HAP-1 (cell line): Measurements from ENCODE around the gene NTM.
"Not testable (repeated sequence)": the region's sequence is repeated elsewhere in the genome, so short reads cannot be mapped to it uniquely, and the experiment has no call there.

Experiments
- DNase-seq, 2 experiments: peaks; one replicate each; pipeline ENCODE4 v3.0.0-alpha.2; 2016 to 2020; ENCODE audit warnings: low spot score in 2 of 2
- H3K27me3 ChIP-seq: fragments of 250-450 bp; sonication (Bioruptor Pico); 2 replicates; pipeline ENCODE4 v1.5.1; 2020; ENCODE audit warnings: low read depth, mild to moderate bottlenecking, moderate library complexity
- H3K36me3 ChIP-seq: fragments of 250-450 bp; sonication (Bioruptor Pico); replicated peaks from 2 replicates; pipeline ENCODE4 v1.5.1; 2020; ENCODE audit warnings: mild to moderate bottlenecking
- H3K4me1 ChIP-seq: fragments of 250-450 bp; sonication (Bioruptor Pico); 2 replicates; pipeline ENCODE4 v1.5.1; 2020; ENCODE audit warnings: mild to moderate bottlenecking
- H3K4me3 ChIP-seq: fragments of 250-450 bp; sonication (Bioruptor Pico); 2 replicates; pipeline ENCODE4 v1.5.1; 2020; ENCODE audit warnings: mild to moderate bottlenecking, moderate library complexity
- H3K9me3 ChIP-seq: fragments of 250-450 bp; sonication (Bioruptor Pico); 2 replicates; pipeline ENCODE4 v1.5.1; 2020; ENCODE audit warnings: mild to moderate bottlenecking, moderate library complexity
- in situ Hi-C: fragments of 300-500 bp; cut with MboI; formaldehyde crosslinking; loops from 3 replicates; pipeline ENCODE4 v1.14.3; 2020; ENCODE audit warnings: low sequenced_read_pairs, inconsistent platforms, mixed read lengths

The NTM gene

GRCh38 chr11:132318421-132319157 lies 948.2 kb downstream of the NTM start:
- no peaks in the 10 kb centered on the region for H3K9me3 ChIP-seq
- DNase-seq = no peak
- in situ Hi-C loops = no loop called here

GRCh38 chr11:132319419-132319818 lies 949.0 kb downstream of the NTM start:
- in situ Hi-C loops, H3K9me3 ChIP-seq, H3K4me3 ChIP-seq, H3K4me1 ChIP-seq, H3K27me3 ChIP-seq, DNase-seq, H3K36me3 ChIP-seq: not testable (repeated sequence)

More at GRCh38 chr11:132318421-132319157, 948.2 kb downstream of the NTM start:
- Histone ChIP-seq H3K27me3 (no peaks in the 10 kb centered on the region), H3K4me3 (no peak overlapping the region), H3K36me3 (no peaks in the 10 kb centered on the region), H3K4me1 (no peaks in the 10 kb centered on the region)

- in situ Hi-C loops = no loop called here
- no peaks in the 10 kb centered on the region for H3K36me3 ChIP-seq
- no peaks in the 10 kb centered on the region for H3K4me1 ChIP-seq
- no peak for DNase-seq
- no peaks in the 10 kb centered on the region for H3K27me3 ChIP-seq
- no peaks in the 10 kb centered on the region; the same call in 1 of the 2 replicates for H3K9me3 ChIP-seq
- no peak overlapping the region for H3K4me3 ChIP-seq
Measured at GRCh38 chr11:132330515-132330914, 960.1 kb downstream of the NTM start.

GRCh38 chr11:132332521-132332920 lies 962.1 kb downstream of the NTM start:
- H3K27me3 ChIP-seq = no peaks in the 10 kb centered on the region
- no peak for DNase-seq
- H3K4me3 ChIP-seq = no peak overlapping the region
- H3K4me1 ChIP-seq = no peaks in the 10 kb centered on the region
- in situ Hi-C loops = no loop called here
- H3K9me3 ChIP-seq = no peaks in the 10 kb centered on the region
- H3K36me3 ChIP-seq = no peaks in the 10 kb centered on the region

GRCh38 chr11:132334769-132335280 lies 964.4 kb downstream of the NTM start:
- H3K9me3 ChIP-seq = no peaks in the 10 kb centered on the region
- H3K36me3 ChIP-seq = no peaks in the 10 kb centered on the region
- H3K4me1 ChIP-seq = no peaks in the 10 kb centered on the region
- in situ Hi-C loops = no loop called here
- no peak for DNase-seq
- no peaks in the 10 kb centered on the region for H3K27me3 ChIP-seq
- H3K4me3 ChIP-seq = no peak overlapping the region

GRCh38 chr11:132335311-132335710 lies 964.9 kb downstream of the NTM start:
- Histone ChIP-seq H3K4me3 (no peak overlapping the region), H3K4me1 (no peaks in the 10 kb centered on the region)
- in situ Hi-C loops = no loop called here

GRCh38 chr11:132336781-132337535 lies 966.5 kb downstream of the NTM start:
- H3K4me3 ChIP-seq = no peak overlapping the region
- no peaks in the 10 kb centered on the region for H3K27me3 ChIP-seq
- H3K36me3 ChIP-seq = no peaks in the 10 kb centered on the region
- no peaks in the 10 kb centered on the region for H3K9me3 ChIP-seq
- in situ Hi-C loops = no loop called here
- no peaks in the 10 kb centered on the region for H3K4me1 ChIP-seq
- no peak for DNase-seq

More at GRCh38 chr11:132335311-132335710, 964.9 kb downstream of the NTM start:
- H3K27me3 ChIP-seq = no peaks in the 10 kb centered on the region
- H3K36me3 ChIP-seq = no peaks in the 10 kb centered on the region
- H3K9me3 ChIP-seq = no peaks in the 10 kb centered on the region
- no peak for DNase-seq

- H3K4me3 ChIP-seq = no peak overlapping the region
- in situ Hi-C loops = no loop called here
Measured at GRCh38 chr11:132337819-132338416, 967.5 kb downstream of the NTM start.

GRCh38 chr11:132342408-132342807 lies 972.0 kb downstream of the NTM start:
- in situ Hi-C loops = no loop called here
- no peaks in the 10 kb centered on the region for H3K36me3 ChIP-seq
- DNase-seq = no peak
- H3K4me3 ChIP-seq = no peak overlapping the region
- H3K9me3 ChIP-seq = no peaks in the 10 kb centered on the region
- no peaks in the 10 kb centered on the region for H3K27me3 ChIP-seq
- H3K4me1 ChIP-seq = no peaks in the 10 kb centered on the region

More at GRCh38 chr11:132337819-132338416, 967.5 kb downstream of the NTM start:
- H3K9me3 ChIP-seq = no peaks in the 10 kb centered on the region
- no peaks in the 10 kb centered on the region for H3K4me1 ChIP-seq
- no peaks in the 10 kb centered on the region for H3K27me3 ChIP-seq
- H3K36me3 ChIP-seq = no peaks in the 10 kb centered on the region
- DNase-seq = no peak

- DNase-seq = no peak
- H3K36me3 ChIP-seq = no peaks in the 10 kb centered on the region
- H3K27me3 ChIP-seq = no peaks in the 10 kb centered on the region
- H3K9me3 ChIP-seq = no peaks in the 10 kb centered on the region
- no peaks in the 10 kb centered on the region for H3K4me1 ChIP-seq
- no peak overlapping the region for H3K4me3 ChIP-seq
- in situ Hi-C loops = no loop called here
Measured at GRCh38 chr11:132343445-132344175, 973.2 kb downstream of the NTM start.

GRCh38 chr11:132346558-132347148 lies 976.2 kb downstream of the NTM start:
- Histone ChIP-seq H3K36me3 (no peaks in the 10 kb centered on the region), H3K4me3 (no peak overlapping the region), H3K4me1 (no peaks in the 10 kb centered on the region), H3K27me3 (no peaks in the 10 kb centered on the region), H3K9me3 (no peaks in the 10 kb centered on the region)
- in situ Hi-C loops = no loop called here
- DNase-seq = no peak

- Histone ChIP-seq H3K4me3 (no peak overlapping the region), H3K4me1 (no peaks in the 10 kb centered on the region), H3K9me3 (no peaks in the 10 kb centered on the region), H3K27me3 (no peaks in the 10 kb centered on the region), H3K36me3 (no peaks in the 10 kb centered on the region)
- in situ Hi-C loops = no loop called here
- DNase-seq = no peak
Measured at GRCh38 chr11:132347156-132348090, 977.0 kb downstream of the NTM start.
